KMS-11 (cell line): ENCODE results near the gene ABLIM1.

Experiments used
- H2AFZ ChIP-seq: fragments of 200-600 bp; sonication (generic); 2 replicates; pipeline ENCODE4 v1.6.1; 2016; ENCODE audit warnings: antibody characterized with exemption, mixed run types, low read depth
- H3K27ac ChIP-seq: fragments of 200-600 bp; sonication (generic); 2 replicates; pipeline ENCODE4 v1.6.1; 2016; ENCODE audit warnings: mild to moderate bottlenecking, mixed run types
- H3K27me3 ChIP-seq: fragments of 200-600 bp; sonication (generic); 2 replicates; pipeline ENCODE4 v1.6.1; 2017; ENCODE audit warnings: mild to moderate bottlenecking, low read depth, mixed run types, moderate library complexity; ENCODE audit not compliant: insufficient read depth
- H3K36me3 ChIP-seq: fragments of 200-600 bp; sonication (generic); 2 replicates; pipeline ENCODE4 v1.6.1; 2017; ENCODE audit warnings: mild to moderate bottlenecking, mixed run types; ENCODE audit not compliant: insufficient read depth
- H3K4me1 ChIP-seq: fragments of 200-600 bp; sonication (generic); 2 replicates; pipeline ENCODE4 v1.6.1; 2016; ENCODE audit warnings: mild to moderate bottlenecking, low read depth, mixed run types; ENCODE audit not compliant: poor library complexity, severe bottlenecking
- H3K4me2 ChIP-seq: fragments of 200-600 bp; sonication (generic); 2 replicates; pipeline ENCODE4 v1.7.0; 2016; ENCODE audit warnings: mild to moderate bottlenecking, mixed run types
- H3K4me3 ChIP-seq: fragments of 200-600 bp; sonication (generic); IDR thresholded peaks from 2 replicates; pipeline ENCODE4 v1.6.1; 2017; ENCODE audit warnings: low read depth, low read length, mixed read lengths; ENCODE audit not compliant: insufficient read depth
- H3K79me2 ChIP-seq: fragments of 200-600 bp; sonication (generic); 2 replicates; pipeline ENCODE4 v1.6.1; 2016; ENCODE audit warnings: low read depth, mixed run types; ENCODE audit not compliant: insufficient read depth
- H3K9ac ChIP-seq: fragments of 200-600 bp; sonication (generic); 2 replicates; pipeline ENCODE4 v1.6.1; 2016; ENCODE audit warnings: mild to moderate bottlenecking, mixed run types
- H4K20me1 ChIP-seq: fragments of 200-600 bp; sonication (generic); 2 replicates; pipeline ENCODE4 v1.6.1; 2016; ENCODE audit warnings: mild to moderate bottlenecking, mixed run types; ENCODE audit not compliant: insufficient read depth
- CTCF ChIP-seq: fragments of 200-600 bp; sonication (generic); conservative IDR thresholded peaks from 2 replicates; pipeline ENCODE4 v1.6.1; 2017; ENCODE audit warnings: low read depth, mild to moderate bottlenecking, antibody characterized with exemption, low read length, moderate library complexity, mixed read lengths

Gene ABLIM1

GRCh38 chr10:114495303-114495702 is 162.8 kb downstream of the ABLIM1 start:
- no peak overlapping the region for H2AFZ ChIP-seq
- H3K79me2 ChIP-seq: peaks cover 6% of the 10 kb centered on the region; the same call in 1 of the 2 replicates
- no peaks in the 10 kb centered on the region for H3K36me3 ChIP-seq
- TF ChIP-seq CTCF: no peak
- H3K27me3 ChIP-seq: no peaks in the 10 kb centered on the region
- no peaks in the 10 kb centered on the region for H4K20me1 ChIP-seq
- no peak overlapping the region for H3K27ac ChIP-seq
- no peak overlapping the region for H3K4me3 ChIP-seq
- no peak overlapping the region for H3K4me2 ChIP-seq
- H3K4me1 ChIP-seq: peaks cover 7% of the 10 kb centered on the region
- no peak overlapping the region for H3K9ac ChIP-seq

GRCh38 chr10:114492351-114493037 is 165.6 kb downstream of the ABLIM1 start:
- no peak for TF ChIP-seq CTCF
- no peak overlapping the region for H3K4me2 ChIP-seq
- H3K79me2 ChIP-seq: peaks cover 6% of the 10 kb centered on the region; the same call in 1 of the 2 replicates
- H3K27me3 ChIP-seq: no peaks in the 10 kb centered on the region
- H3K4me1 ChIP-seq: peaks cover 19% of the 10 kb centered on the region
- no peaks in the 10 kb centered on the region for H3K36me3 ChIP-seq
- no peak overlapping the region for H3K9ac ChIP-seq
- H3K27ac ChIP-seq: no peak overlapping the region
- no peak overlapping the region for H3K4me3 ChIP-seq
- H2AFZ ChIP-seq: no peak overlapping the region
- no peaks in the 10 kb centered on the region for H4K20me1 ChIP-seq

GRCh38 chr10:114491933-114492332 is 166.1 kb downstream of the ABLIM1 start:
- H3K4me1 ChIP-seq: peaks cover 24% of the 10 kb centered on the region
- peaks cover 6% of the 10 kb centered on the region; the same call in 1 of the 2 replicates for H3K79me2 ChIP-seq
- TF ChIP-seq CTCF: no peak
- no peaks in the 10 kb centered on the region for H4K20me1 ChIP-seq
- no peaks in the 10 kb centered on the region for H3K27me3 ChIP-seq
- no peak overlapping the region for H2AFZ ChIP-seq
- no peaks in the 10 kb centered on the region for H3K36me3 ChIP-seq
- H3K9ac ChIP-seq: no peak overlapping the region
- no peak overlapping the region for H3K4me3 ChIP-seq
- H3K4me2 ChIP-seq: no peak overlapping the region
- no peak overlapping the region for H3K27ac ChIP-seq

GRCh38 chr10:114491419-114491818 is 166.7 kb downstream of the ABLIM1 start:
- no peak overlapping the region for H3K9ac ChIP-seq
- no peaks in the 10 kb centered on the region for H3K27me3 ChIP-seq
- TF ChIP-seq CTCF: no peak
- peaks cover 24% of the 10 kb centered on the region for H3K4me1 ChIP-seq
- no peaks in the 10 kb centered on the region for H3K36me3 ChIP-seq
- H3K4me2 ChIP-seq: no peak overlapping the region
- peaks cover 6% of the 10 kb centered on the region; the same call in 1 of the 2 replicates for H3K79me2 ChIP-seq
- no peak overlapping the region for H2AFZ ChIP-seq
- H3K4me3 ChIP-seq: no peak overlapping the region
- no peak overlapping the region for H3K27ac ChIP-seq
- H4K20me1 ChIP-seq: no peaks in the 10 kb centered on the region
